GM12874 (cell line): ENCODE data around the gene NKD1.

ENCODE experiments used
- TF ChIP-seq, protein P1 (sequence below): IDR thresholded peaks from 2 replicates; pipeline ENCODE4 v1.5.1; 2011; ENCODE audit warnings: low read depth, mild to moderate bottlenecking, control low read depth, low read length, moderate library complexity; ENCODE audit not compliant: insufficient read depth

The NKD1 gene

DNA sequence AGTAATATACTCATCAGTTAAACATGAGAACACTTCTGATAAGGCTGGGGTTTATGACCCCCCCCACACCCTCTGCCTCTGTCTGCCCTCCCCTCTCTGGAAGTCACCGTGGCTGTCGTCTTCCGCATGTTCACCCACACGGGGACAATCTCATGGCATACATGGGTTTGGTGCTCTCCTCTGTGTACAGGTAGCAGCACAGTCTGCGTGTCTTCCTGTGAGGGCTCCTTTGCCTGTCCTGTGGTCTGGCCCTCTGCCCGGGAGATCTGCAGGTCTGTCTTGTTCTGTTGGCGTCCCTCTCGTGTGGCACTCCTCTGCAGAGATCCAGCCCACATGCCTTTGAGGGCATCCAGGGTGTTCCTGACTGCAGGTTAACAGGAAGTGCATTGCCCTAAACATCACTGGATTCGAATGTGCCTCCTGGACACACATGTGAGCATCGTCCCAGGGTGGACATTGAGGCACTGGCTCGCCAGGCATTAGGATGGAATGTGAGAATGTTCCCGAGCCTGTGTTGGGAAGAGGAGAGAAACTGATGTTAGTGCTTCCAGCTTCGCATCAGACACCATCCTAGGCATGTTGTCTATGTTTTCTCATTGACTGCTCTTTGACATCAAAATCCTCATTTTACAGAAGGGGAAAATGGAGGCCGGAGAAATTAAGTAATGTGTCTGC lies 54.5 kb downstream of the NKD1 start:
- TF ChIP-seq, protein P1, sequence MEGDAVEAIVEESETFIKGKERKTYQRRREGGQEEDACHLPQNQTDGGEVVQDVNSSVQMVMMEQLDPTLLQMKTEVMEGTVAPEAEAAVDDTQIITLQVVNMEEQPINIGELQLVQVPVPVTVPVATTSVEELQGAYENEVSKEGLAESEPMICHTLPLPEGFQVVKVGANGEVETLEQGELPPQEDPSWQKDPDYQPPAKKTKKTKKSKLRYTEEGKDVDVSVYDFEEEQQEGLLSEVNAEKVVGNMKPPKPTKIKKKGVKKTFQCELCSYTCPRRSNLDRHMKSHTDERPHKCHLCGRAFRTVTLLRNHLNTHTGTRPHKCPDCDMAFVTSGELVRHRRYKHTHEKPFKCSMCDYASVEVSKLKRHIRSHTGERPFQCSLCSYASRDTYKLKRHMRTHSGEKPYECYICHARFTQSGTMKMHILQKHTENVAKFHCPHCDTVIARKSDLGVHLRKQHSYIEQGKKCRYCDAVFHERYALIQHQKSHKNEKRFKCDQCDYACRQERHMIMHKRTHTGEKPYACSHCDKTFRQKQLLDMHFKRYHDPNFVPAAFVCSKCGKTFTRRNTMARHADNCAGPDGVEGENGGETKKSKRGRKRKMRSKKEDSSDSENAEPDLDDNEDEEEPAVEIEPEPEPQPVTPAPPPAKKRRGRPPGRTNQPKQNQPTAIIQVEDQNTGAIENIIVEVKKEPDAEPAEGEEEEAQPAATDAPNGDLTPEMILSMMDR: no peak

DNA sequence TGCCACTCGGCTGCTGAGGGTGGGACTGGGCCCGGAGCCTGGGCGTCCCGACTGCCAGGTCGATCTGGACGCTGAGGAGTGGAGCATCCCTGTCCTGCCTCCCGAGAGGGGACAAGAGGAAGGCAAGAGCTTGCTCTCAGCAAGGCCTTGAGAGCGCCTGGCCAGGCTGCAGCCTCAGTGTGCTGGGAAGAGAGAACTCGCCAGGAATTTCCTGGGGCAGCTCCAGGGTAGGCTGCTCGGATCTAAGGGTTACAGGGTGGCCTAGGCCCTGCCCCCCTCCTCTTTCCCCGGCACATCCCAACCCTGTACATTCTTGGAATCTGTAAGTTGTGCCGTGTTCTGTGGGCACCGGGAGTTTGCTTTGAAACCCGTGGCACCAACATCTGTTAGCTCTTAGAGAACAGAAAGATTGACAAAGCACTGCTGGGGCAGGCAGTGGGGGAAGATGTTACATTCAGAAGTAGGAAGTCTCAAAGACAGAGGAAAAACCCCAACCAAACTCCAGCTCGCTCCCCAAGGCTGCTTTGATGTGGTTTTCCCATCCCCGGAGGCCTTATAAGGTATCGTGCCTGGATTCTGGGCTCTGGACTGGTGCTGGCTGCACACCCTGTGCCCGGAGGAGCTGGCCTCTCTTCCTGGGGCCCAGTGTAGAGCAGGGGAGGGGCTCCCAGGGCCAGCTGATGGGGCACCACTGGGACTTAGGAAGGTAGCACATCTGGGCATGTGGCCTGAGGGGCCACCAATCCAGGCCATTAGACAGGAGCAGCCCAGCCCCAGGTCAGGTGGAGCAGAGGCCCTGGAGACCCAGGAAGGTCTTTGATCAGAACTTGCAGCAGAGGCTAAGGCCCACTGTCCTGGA lies 55.2 kb downstream of the NKD1 start:
- TF ChIP-seq, protein P1: no peak

DNA sequence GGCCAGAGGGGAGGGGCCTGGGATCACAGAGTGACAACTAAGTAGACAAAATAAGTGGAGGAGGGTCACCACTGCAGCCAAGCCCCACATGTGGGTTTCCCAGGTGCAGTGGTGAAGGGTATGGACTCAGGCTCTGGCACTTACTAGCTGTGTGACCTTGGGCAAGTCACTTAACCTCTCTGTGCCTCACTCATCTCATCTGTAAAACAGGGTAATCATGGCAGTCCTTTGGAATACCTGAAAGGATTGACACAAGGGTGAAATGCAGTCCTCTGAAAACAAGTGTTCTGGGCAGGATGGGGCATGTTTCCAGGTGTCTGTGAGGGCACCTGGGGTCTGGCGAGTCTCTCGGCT lies 55.8 kb downstream of the NKD1 start:
- TF ChIP-seq, protein P1: no peak

DNA sequence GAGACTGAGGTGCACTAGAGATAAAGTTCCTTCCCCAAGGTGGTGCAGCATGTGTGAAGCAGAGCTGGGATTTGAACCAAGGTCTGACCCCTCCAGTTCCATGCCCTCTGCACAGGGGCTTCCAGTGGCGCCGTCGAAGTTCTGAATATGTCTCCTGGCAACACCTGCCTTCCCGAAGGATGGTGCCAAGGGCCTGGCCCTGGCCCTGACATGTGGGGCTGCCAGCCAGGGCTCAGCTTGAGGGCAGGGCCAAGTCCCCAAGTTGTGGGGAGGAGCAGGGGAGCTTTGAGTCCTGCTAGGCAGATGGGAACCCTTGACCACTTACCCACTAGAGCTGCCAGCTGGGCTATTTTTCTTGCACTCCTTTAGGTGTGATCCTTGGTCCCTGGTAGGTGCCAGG lies 56.4 kb downstream of the NKD1 start:
- TF ChIP-seq, protein P1: no peak

DNA sequence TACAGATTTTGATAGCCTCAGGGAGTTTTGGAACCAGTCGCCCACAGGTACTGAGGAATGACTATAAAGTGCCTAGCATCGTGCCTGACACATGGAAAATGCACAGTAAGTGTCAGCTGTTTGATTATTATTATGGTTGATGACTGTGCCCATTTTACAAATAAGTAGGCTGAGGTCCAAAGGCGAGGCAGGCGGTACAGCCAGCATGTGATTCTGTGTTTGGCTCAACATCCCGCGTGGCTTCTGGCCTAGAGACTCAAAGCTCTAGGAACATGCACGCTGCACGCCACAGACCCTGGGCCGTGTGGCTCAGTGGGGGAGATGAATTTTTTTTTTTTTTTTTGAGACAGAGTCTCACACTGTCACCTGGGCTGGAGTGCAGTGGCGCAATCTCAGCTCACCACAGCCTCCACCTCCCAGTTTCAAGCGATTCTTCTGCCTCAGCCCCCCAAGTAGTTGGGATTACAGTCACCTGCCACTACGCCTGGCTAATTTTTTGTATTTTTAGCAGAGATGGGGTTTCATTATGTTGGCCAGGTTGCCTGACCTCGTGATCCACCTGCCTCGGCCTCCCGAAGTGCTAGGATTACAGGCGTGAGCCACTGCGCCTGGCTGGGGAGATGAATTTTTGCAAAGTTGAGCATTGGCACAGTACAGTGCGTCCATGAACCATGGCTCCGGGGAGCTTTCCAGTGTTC lies 57.7 kb downstream of the NKD1 start:
- TF ChIP-seq, protein P1: no peak

DNA sequence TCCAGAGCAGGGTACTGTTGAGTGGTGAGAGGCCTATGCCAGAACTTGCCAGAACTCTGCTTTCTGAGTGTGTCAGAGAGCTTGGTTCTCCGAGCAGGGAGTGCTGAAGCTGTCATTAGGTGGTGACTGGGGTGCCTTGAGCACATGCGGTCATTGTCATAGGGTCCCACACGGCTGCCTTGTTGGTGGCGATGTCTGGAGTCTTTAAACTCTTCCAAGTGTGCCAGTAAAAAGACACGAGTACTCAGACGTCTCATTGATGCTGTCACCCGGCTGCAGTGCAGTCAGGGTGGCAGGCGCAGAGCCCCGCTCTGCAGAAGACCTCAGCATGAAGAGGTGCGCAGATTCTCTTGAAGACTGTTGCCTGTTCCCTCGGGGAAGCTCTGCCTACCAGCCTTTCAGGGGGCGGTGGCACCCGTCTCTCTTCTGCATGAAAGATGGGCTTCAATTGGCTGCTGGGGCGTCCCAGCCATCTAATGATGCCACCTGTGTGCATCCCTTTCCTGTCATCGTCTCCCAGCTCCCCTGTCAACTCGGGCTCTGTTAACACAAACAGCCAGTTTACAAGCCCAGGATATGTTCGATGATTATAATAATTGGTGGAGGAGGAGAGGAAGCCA lies 58.3 kb downstream of the NKD1 start:
- TF ChIP-seq, protein P1: no peak

DNA sequence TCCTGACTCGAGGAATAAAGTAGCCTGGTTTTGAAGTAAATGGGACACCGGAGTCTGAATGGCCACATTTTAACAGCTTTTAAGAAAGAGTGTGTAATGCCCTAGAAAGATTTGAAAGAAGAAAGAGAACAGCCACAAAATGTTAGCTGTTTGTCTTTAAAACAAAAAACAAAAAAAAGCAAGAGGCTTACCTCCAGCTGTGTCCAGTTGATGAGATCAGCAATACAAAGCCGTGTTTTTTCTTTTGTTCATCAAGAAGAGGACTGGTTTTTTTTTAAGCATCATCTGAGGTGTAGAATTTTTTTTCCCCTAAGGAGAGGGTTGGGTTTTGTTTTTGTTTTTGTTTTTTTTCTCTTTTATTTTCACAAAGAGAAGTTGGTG lies 58.8 kb downstream of the NKD1 start:
- TF ChIP-seq, protein P1: no peak
